HEK293T (cell line): ENCODE results near the gene KCNT1.

ENCODE experiments used
- CTCF ChIA-PET: fragments of 350-600 bp; formaldehyde crosslinking; extraction: SDS; loops from one replicate; lab custom pipeline; 2021; ENCODE audit warnings: antibody characterized with exemption, inconsistent platforms; lab: Yijun Ruan, JAX
- POLR2A ChIA-PET: fragments of 350-600 bp; formaldehyde crosslinking; extraction: SDS; loops from one replicate; lab custom pipeline; 2020; ENCODE audit warnings: antibody characterized with exemption, inconsistent platforms; lab: Yijun Ruan, JAX
- DNase-seq: peaks from one replicate; pipeline ENCODE4 v3.0.0; 2012; ENCODE audit warnings: mixed read lengths; ENCODE audit errors: extremely low spot score
- ARNT ChIP-seq: fragments of 450-650 bp; IDR thresholded peaks from 2 replicates; pipeline ENCODE4 v1.6.1; 2017; ENCODE audit warnings: mild to moderate bottlenecking
- BHLHE40 ChIP-seq: fragments of 450-650 bp; IDR thresholded peaks from 2 replicates; pipeline ENCODE4 v1.6.1; 2016; ENCODE audit warnings: mild to moderate bottlenecking, moderate library complexity, borderline replicate concordance
- CTBP1 ChIP-seq: fragments of 450-650 bp; IDR thresholded peaks from 2 replicates; pipeline ENCODE4 v1.6.1; 2016; ENCODE audit warnings: borderline replicate concordance
- ELF4 ChIP-seq: fragments of 450-650 bp; IDR thresholded peaks from 2 replicates; pipeline ENCODE4 v1.6.1; 2017; ENCODE audit warnings: antibody characterized with exemption
- FOXA1 ChIP-seq: fragments of 450-650 bp; IDR thresholded peaks from 2 replicates; pipeline ENCODE4 v1.6.1; 2016; ENCODE audit warnings: mild to moderate bottlenecking
- FOXK2 ChIP-seq: fragments of 450-650 bp; IDR thresholded peaks from 2 replicates; pipeline ENCODE4 v1.6.1; 2016; ENCODE audit warnings: mild to moderate bottlenecking
- FOXM1 ChIP-seq: fragments of 450-650 bp; IDR thresholded peaks from 2 replicates; pipeline ENCODE4 v1.6.1; 2017; ENCODE audit warnings: mild to moderate bottlenecking, borderline replicate concordance
- HDGF ChIP-seq: fragments of 450-650 bp; IDR thresholded peaks from 2 replicates; pipeline ENCODE4 v1.6.1; 2017; ENCODE audit warnings: antibody characterized with exemption, borderline replicate concordance
- L3MBTL2 ChIP-seq: fragments of 450-650 bp; conservative IDR thresholded peaks from 2 replicates; pipeline ENCODE4 v1.6.1; 2016; ENCODE audit warnings: mild to moderate bottlenecking
- LEF1 ChIP-seq: fragments of 450-650 bp; IDR thresholded peaks from 2 replicates; pipeline ENCODE4 v1.6.1; 2017; ENCODE audit warnings: mild to moderate bottlenecking, borderline replicate concordance
- NFRKB ChIP-seq: fragments of 450-650 bp; IDR thresholded peaks from 2 replicates; pipeline ENCODE4 v1.6.1; 2016; ENCODE audit warnings: mild to moderate bottlenecking, moderate library complexity
- PKNOX1 ChIP-seq: fragments of 450-650 bp; IDR thresholded peaks from 2 replicates; pipeline ENCODE4 v1.6.1; 2016
- SP1 ChIP-seq: fragments of 450-650 bp; IDR thresholded peaks from 2 replicates; pipeline ENCODE4 v1.6.1; 2017
- SUZ12 ChIP-seq: fragments of 450-650 bp; IDR thresholded peaks from 2 replicates; pipeline ENCODE4 v1.6.1; 2016; ENCODE audit warnings: mild to moderate bottlenecking
- TARDBP ChIP-seq: fragments of 450-650 bp; IDR thresholded peaks from 2 replicates; pipeline ENCODE4 v1.6.1; 2016
- ZNF384 ChIP-seq: fragments of 450-650 bp; IDR thresholded peaks from 2 replicates; pipeline ENCODE4 v1.6.1; 2016

Gene KCNT1

DNA sequence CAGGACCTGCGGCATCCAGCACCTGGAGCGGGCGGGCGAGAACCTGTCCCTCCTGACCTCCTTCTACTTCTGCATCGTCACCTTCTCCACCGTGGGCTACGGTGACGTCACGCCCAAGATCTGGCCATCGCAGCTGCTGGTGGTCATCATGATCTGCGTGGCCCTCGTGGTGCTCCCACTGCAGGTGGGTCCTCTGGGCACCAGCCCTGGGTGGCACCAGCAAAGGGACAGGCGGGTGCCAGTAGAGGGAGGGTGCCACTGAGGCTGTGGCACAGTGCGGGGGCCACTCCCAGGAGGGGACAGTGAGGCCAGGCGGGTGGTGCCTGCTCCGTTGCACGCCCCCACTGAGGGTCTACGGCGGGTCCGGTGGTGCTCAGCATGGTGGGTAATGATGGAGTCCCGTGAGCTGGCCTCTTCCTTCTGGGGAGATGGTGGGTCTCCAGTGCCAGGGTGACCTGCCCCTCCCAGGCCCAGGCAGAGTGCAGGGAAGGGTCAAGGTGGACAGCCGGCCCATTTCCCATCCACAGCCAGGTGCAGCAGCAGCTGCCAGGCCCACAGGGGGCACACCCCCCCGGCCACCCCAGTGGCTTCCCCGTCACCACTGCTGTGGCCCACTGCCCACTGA lies 57.8 kb downstream of the KCNT1 start:
- POLR2A ChIA-PET: no interaction called here
- DNase-seq: no peak
- CTCF ChIA-PET: interaction anchor here (1.0 kb wide), 1 partner anchor 159 kb away, joined by 3 read pairs; no protein-coding TSS in a partner anchor
- TF ChIP-seq ARNT: no peak
- TF ChIP-seq LEF1: no peak
- TF ChIP-seq NFRKB: no peak
- TF ChIP-seq BHLHE40: no peak
- no peak for TF ChIP-seq TARDBP
- TF ChIP-seq PKNOX1: no peak
- TF ChIP-seq SUZ12: no peak
- no peak for TF ChIP-seq SP1
- no peak for TF ChIP-seq L3MBTL2
- TF ChIP-seq ELF4: no peak
- TF ChIP-seq FOXA1: no peak

GRCh38 chr9:135760465-135760864 lies 58.5 kb downstream of the KCNT1 start:
- TF ChIP-seq SP1 (no peak), NFRKB (no peak), FOXA1 (no peak), PKNOX1 (no peak), CTBP1 (no peak), SUZ12 (no peak), BHLHE40 (no peak), L3MBTL2 (no peak), LEF1 (no peak), FOXM1 (no peak), TARDBP (no peak), ZNF384 (no peak), ELF4 (no peak), FOXK2 (no peak)
- CTCF ChIA-PET: interaction anchor here (1.0 kb wide), 1 partner anchor 159 kb away, joined by 3 read pairs; no protein-coding TSS in a partner anchor
- POLR2A ChIA-PET: no interaction called here
- no peak for DNase-seq

DNA sequence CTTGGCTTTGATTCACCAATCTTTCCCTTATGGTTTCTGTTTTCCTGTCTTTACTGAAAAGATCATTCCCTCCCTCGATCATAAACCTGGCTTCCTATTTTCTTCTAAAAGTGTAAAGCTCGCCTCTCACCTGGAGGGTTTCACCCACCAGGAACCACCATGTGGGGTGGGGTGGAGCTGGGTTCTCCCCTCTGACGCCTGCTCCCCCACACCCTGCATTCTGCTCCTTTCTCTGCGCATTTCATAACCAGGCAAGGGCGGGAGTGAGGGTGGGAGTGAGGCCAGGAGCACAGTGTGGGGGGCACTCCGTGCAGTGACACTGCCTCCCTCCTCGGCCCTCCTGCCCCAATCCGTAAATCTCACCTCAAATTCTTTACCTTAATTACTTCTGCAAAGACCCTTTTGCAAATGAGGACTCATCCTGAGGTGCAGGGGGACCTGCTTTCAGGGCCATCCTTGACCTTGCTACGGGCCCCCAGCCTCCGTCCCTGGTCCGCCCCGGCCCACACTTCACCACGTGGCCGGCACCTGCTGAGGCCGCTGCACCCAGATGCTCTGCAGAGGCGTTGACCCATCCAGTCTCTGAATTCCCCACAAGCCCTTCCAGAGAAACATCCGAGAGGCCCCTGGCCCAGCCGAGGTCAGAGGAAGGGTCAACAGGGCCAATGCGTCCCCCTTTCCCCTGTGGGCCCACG lies 59.3 kb downstream of the KCNT1 start:
- CTCF ChIA-PET: no interaction called here
- no peak for DNase-seq
- POLR2A ChIA-PET: no interaction called here
- no peak for TF ChIP-seq FOXM1
- no peak for TF ChIP-seq ZNF384
- TF ChIP-seq ARNT: no peak
- no peak for TF ChIP-seq CTBP1
- TF ChIP-seq PKNOX1: no peak

- TF ChIP-seq ARNT (no peak), HDGF (no peak), FOXK2 (no peak), L3MBTL2 (no peak)
- DNase-seq: no peak
- POLR2A ChIA-PET: no interaction called here
- CTCF ChIA-PET: no interaction called here
Measured at GRCh38 chr9:135761845-135762168, 59.8 kb downstream of the KCNT1 start.

DNA sequence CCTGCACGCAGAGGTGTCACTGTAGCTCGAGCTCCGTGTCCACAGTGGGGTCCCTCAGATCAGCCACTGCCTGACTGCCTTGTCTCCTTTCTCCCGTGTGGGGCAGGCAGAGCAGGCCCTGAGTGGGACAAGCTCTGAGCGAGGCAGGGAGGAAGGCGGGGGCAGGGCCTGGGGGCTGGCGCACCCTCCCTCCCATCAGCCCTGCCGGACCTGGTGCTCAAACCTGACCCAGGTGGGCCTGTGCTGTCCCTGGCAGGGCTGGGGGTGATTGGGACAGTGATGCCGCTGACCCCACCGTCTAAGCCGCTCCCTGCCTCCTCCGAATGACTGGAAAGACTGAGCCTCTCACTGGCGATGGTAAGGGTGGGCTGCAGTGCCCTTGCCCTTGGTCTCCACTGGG lies 60.9 kb downstream of the KCNT1 start:
- DNase-seq: no peak
- POLR2A ChIA-PET: no interaction called here
- CTCF ChIA-PET: interaction anchor here (0.6 kb wide), 1 partner anchor 81 kb away, joined by 6 read pairs; no protein-coding TSS in a partner anchor
- no peak for TF ChIP-seq ELF4
- no peak for TF ChIP-seq ZNF384
- no peak for TF ChIP-seq FOXA1
- no peak for TF ChIP-seq HDGF
- TF ChIP-seq BHLHE40: no peak
- no peak for TF ChIP-seq ARNT
- TF ChIP-seq CTBP1: no peak
- no peak for TF ChIP-seq TARDBP

DNA sequence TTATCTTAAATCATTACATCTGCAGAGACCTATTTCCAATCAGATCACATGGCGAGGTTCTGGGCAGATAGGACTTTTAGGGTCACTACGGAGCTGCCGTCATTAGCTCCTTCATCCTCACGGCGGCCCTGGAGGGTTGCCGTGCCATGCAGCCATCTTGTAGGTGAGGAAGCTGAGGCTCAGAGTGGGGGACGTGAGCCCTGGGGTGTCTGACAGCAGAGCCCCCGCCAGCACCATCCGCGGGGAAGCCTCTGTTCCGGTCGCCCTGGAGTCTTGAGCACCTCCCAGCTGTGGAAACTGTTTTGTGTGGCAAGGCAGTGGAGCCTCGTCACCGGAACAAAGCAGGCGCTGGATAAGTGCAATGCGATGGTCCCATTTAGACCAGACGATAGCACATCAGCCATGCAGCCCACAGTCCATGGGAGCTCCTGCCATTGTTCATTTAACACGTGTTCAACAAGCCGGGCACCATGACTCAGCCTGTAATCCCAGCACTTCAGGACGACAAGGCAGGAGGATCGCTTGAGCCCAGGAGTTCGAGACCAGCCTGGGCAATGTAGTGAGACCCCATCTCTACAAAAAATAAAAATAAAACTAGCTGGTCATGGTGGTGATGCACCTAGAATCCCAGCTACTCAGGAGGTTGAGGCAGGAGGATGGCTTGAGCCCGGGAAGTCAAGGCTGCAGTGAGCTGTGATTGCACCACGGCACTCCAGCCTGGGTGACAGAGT lies 61.9 kb downstream of the KCNT1 start:
- ChIA-PET CTCF (no interaction called here), POLR2A (no interaction called here)
- DNase-seq: no peak
- TF ChIP-seq SUZ12 (no peak), ARNT (no peak), FOXA1 (no peak), NFRKB (no peak), BHLHE40 (no peak), L3MBTL2 (no peak), LEF1 (no peak), SP1 (no peak), PKNOX1 (no peak), TARDBP (no peak), ZNF384 (no peak), ELF4 (no peak), FOXM1 (no peak)
